COR-L47 (cell line): ENCODE results near the gene ZNF442.
"Not testable (repeated sequence)": the region's sequence is repeated elsewhere in the genome, so short reads cannot be mapped to it uniquely, and the experiment has no call there.

Source experiments
- DNase-seq: peaks from one replicate; lab custom pipeline; 2025; lab: John Stamatoyannopoulos, UW

The ZNF442 gene

GRCh38 chr19:12365236-12366162 is at the start of gene ZNF442:
ZNF442 (minus strand) TSS chr19:12365683; CDS start chr19:12363631, 2,052 bp downstream.
- peak; percentile 81 for DNase-seq

DNA sequence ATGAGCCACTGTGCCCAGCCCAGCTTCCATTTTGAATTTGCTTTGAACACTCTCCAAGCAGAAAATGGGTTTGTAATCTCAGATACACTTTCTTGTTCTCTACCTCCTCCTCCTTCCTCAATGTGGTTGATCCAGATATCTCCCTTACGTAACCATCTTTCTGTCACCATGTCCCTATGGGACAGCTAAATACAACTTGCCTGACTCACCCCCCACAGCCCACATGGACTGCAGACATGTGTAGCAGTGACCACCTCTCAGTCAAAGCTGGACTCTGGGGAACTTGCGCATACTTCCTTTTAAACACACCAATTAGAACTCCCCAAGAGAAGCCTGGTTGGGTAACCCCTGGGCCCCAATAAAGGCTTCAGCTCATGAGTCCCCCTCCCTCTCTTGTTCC is 46.4 kb upstream of the ZNF442 start:
- no peak for DNase-seq

DNA sequence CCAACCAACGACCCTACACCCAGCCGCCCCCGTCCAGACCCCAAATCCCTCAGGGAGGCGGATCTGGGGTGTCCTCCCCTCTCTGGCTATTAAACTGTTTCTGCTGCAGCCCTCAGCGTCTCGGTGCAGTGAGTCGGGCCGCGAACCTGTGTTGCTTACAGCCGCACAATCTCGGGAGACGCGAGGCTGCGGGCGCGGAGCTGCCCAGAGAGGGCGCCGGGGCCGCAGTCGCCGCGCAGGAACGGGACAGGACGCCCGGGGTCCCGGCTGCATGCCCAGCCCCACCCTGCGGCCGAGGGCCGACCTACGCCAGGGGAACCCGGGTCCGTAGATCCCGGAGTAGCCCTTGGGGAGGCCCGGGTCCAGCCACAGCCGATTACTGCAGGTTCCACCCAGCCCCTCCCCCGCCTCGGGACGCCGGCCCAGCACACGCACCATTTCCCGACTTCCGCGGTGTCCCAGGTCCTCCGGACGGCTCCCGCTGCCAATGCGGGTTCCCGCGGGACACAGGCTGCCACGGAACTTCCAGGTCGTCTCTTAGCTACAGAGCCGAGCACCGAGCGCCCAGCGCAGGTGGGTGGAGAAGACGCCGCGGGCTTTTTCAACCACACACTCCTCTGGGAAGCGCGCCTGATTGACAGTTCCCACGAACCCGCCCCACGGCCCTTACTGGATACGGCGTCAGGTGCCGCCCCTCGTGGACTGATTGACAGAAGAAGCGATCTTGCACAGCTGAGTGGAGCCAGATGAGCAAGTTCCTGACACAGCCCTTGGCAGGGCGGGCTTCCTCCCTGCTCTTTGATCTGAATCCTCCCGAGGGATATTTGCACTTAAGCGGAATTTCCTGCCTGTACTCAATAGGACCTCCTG is 35.4 kb upstream of the ZNF442 start, which contains the start of gene ZNF799:
Gene ZNF799, minus strand, starts transcription at position 639 of the 870 bp plus-strand sequence. Its CDS starts 201 bp downstream, at position 438.
- peak; percentile 90 for DNase-seq

- not testable (repeated sequence) for DNase-seq
Measured at GRCh38 chr19:12399901-12400632, 34.6 kb upstream of the ZNF442 start.

DNA sequence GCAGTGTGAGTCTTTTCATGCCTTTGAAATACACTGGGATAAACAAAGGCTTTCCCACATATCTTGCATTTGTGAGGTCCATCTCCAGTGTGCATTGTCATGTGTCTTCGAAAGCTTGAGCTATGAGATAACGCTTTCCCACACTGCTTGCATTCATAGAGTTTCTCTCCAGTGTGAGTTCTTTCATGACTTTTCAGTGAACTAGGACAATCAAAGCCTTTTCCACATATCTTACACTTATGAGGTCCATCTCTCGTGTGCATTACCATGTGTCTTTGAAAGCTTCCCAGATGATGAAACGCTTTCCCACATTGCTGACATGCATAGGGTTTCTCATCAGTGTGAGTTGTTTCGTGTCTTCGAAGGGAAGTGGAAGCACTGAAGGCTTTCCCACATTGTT is 25.7 kb upstream of the ZNF442 start:
- not testable (repeated sequence) for DNase-seq

DNA sequence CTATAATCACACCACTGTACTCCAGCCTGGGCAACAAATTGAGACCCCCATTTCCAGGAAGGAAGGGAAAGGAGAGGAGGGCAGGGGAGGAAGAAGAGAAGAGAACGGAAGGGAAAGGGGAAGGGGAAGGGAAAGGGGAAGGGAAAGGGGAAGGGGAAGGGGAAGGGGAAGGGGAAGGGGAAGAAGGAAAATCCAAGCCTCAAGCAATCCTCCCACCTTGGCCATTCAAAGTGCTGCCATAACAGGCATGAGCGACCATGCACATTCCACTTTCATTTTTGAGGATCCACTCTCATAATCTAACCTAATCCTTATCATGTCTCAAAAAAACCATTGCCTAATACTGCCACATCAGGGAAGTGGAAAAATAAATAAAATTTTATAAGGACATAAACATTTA is 20.9 kb upstream of the ZNF442 start:
- DNase-seq = not testable (repeated sequence)

DNA sequence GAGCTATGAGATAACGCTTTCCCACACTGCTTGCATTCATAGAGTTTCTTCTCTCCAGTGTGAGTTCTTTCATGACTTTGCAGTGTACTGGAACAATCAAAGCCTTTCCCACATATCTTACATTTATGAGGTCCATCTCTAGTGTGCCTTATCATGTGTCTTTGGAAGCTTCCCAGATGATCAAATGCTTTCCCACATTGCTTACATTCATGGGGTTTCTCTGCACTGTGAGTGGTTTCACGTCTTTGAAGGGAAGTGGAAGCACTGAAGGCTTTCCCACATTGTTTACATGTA is 14.9 kb upstream of the ZNF442 start:
- no peak for DNase-seq

DNA sequence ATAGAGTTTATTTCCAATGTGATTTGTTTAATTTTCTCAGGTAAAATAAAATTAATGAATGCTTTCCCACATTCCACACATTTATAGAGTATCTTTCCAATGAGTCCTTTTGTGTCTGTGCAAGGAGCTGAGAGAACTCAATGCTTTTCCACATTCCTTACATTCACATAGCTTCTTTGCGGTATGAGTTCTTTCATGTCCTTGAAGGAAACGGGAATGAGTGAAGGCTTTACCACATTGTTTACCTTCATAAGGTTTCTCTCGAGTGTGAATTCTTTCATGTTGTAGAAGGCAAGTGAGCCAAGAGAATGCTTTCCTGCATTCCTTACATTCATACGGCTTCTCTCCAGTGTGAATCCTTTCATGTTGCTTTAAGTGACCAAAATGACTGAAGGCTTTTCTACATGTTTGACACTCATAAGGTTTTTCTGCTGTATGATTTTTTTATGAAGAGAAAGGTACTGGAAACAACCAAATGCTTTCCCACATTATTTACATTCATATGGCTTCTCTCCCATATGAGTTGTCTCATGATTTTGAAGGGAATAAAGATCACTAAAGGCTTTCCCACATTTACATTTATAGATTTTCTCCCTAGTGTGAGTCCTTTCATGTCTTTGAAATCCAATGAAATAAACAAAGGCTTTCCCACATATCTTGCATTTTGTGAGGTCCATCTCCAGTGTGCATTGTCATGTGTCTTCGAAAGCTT is 14.4 kb upstream of the ZNF442 start:
- no peak for DNase-seq

- no peak for DNase-seq
Measured at GRCh38 chr19:12374026-12374425, 8.5 kb upstream of the ZNF442 start.

DNA sequence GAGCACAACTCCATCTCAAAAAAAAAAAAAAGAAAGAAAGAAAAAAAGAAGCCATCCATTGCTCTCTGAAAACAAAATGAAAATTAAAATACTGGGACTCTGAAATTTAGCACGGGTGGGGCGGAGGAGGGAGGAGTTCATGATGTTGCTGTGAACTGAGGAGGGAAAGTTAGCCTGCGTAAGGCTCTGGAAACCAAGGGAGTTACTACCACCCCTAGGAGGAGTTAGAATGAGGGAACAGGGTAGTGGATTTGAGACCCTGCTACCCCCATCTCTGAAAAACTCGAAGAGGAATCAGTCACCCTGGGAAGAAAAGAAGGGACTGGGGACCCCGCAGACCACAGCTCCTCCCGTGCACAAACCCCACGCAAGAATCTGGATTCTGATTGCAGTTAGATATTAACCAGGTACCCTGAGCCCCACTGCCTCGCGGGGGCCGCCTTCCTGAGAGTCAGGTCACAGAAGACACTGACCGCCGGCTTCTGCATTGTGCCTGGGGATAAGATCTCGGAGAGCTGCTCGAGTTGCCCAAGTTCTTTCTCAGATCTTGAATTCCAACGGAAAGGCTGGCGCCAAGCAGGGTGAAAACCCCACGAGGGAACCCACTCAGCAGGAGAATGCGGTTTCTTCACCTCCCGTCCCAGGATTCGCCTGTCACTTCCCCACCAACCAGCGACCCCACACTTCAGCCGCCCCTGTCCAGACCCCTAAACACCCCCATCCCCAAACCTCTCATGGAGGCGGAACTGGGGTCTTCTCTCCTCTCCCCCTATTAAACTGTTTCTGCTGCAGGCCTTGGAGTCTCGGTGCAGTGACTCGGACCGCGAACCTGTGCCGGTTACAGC is 870 bp downstream of the ZNF442 start:
- DNase-seq = no peak

DNA sequence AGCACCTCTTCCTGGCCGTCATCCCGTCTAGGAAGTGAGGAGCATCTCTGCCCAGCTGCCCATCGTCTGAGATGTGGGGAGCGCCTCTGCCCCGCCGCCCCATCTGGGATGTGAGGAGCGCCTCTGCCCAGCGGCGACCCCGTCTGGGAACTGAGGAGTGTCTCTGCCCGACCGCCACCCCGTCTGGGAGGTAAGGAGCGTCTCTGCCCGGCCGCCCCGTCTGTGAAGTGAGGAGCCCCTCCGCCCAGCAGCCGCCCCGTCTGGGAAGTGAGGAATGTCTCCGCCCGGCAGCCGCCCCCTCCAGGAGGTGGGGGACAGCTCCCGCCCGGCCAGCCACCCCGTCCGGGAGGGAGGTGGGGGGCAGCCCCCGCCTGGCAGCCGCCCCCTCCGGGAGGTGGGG is 3.2 kb downstream of the ZNF442 start:
- DNase-seq = not testable (repeated sequence)

- DNase-seq = no peak
Measured at GRCh38 chr19:12353375-12353774, 12.1 kb downstream of the ZNF442 start.

- DNase-seq = no peak
Measured at GRCh38 chr19:12350890-12351197, 14.6 kb downstream of the ZNF442 start.

DNA sequence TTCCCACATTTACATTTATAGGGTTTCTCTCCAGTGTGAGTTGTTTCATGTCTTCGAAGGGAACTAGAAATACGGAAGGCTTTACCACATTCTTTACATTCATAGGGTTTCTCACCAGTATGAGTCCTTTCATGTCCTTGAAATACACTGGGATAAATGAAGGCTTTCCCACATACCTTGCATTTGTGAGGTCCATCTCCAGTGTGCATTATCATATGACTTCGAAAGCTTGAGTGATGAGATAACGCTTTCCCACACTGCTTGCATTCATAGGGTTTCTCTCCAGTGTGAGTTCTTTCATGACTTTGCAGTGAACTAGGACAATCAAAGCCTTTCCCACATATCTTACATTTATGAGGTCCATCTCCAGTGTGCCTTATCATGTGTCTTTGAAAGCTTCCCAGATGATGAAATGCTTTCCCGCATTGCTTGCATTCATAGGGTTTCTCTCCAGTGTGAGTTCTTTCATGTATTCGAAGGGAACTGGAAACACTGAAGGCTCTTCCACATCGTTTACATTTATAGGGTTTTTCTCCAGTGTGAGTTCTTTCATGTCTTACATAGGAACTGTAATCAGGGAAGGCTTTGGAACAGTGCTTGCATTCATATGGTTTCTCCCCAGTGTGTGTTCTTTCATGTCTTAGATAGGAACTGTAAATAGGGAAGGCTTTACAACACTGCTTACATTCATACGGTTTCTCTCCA is 15.1 kb downstream of the ZNF442 start:
- DNase-seq = no peak

DNA sequence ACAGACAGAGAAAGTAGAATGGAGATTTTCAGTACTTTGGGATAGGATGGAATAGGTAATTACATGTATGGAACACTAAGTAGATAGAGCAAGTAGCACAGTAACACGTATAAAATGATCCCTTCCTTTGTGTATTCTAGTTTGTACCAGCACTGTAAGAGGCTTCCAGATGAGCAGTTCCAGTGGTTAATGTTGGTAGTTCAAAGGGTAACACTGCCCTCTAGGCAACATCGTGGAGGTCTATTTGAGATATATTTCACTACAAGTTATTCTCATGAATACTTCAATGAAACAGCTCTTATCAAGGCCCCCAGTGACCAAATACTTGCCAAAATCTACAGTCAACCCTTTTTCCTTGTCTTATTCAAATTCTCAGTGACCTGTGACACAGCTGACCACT is 18.6 kb downstream of the ZNF442 start:
- DNase-seq = no peak

GRCh38 chr19:12345197-12345596 is 20.3 kb downstream of the ZNF442 start:
- no peak for DNase-seq

DNA sequence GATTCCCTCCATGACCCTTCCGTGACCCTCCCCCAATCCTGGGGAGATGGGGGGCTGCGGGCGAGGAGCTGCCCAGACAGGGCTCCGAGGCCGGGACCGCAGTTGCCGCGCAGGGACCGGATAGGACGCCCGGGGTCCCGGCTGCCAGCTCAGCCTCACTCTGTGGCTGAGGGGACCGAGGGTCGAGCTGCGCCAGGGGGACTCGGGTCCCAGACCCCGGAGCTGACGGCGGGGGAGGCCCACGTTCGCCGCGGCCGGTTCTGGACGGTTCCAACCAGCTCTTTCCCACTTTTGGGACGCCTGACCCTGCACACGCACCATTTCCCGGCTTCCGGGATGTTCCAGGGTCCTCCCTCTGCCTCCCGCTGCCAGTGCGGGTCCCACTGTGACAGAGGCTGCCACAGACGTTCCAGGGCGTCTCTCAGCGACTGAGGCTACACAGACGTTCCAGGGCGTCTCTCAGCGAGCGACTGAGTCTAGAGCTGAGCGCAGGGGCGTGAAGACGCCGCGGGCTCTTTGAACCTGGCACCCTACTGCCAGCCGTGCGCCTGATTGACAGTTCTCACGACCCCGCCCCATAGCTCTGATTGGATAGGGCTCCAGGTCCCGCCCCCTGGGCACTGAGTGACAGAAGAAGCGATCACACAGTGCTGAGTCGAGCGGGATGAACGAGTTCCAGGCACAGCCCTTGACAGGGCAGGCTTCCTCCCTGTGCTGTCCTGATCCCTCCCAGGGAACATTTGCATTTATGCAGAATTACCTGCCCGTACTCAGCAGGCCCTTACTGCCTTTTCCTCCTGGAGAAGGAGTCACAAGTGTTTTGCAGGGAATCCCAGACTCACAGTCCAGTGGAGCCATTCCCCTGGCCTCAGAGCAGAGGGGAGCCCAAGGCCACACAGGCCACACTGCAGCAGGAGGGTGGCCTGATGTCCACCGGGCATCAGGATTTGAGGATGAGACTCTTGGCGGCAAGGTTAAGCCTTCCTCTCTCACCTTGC is 32.0 kb downstream of the ZNF442 start, which contains the start of gene ZNF563:
Gene ZNF563, minus strand, starts transcription at position 472 of the 998 bp plus-strand sequence. Its CDS starts 151 bp downstream, at position 321.
- DNase-seq = peak; percentile 85

GRCh38 chr19:12331211-12331941 is 34.1 kb downstream of the ZNF442 start:
- DNase-seq = no peak
